Effector memory CD4-positive, alpha-beta T cell (primary cell): Measurements from ENCODE around the gene HEATR1.
"Not testable (repeated sequence)": the region's sequence is repeated elsewhere in the genome, so short reads cannot be mapped to it uniquely, and the experiment has no call there.

ENCODE experiments used
- DNase-seq, 3 donors: peaks; one replicate each; pipeline ENCODE4 v3.0.0-alpha.2; 2020
- H3K27ac ChIP-seq: 2 replicates; pipeline ENCODE4 v1.7.0; 2013; ENCODE audit warnings: mild to moderate bottlenecking, low read length, moderate library complexity; ENCODE audit not compliant: insufficient read depth, poor library complexity, severe bottlenecking
- H3K27me3 ChIP-seq: replicated peaks from 2 replicates; pipeline ENCODE4 v1.7.0; 2013; ENCODE audit warnings: mild to moderate bottlenecking, low read length; ENCODE audit not compliant: insufficient read depth, control insufficient read depth, poor library complexity, severe bottlenecking
- H3K36me3 ChIP-seq: 2 replicates; pipeline ENCODE4 v1.7.0; 2013; ENCODE audit warnings: mild to moderate bottlenecking, low read length, moderate library complexity; ENCODE audit not compliant: control insufficient read depth, insufficient read depth
- H3K4me1 ChIP-seq: 2 replicates; pipeline ENCODE4 v1.7.0; 2013; ENCODE audit warnings: low read length, mild to moderate bottlenecking; ENCODE audit not compliant: control insufficient read depth, insufficient read depth, poor library complexity, severe bottlenecking
- H3K4me3 ChIP-seq: 2 replicates; pipeline ENCODE4 v1.7.0; 2013; ENCODE audit warnings: low read length, low read depth, mild to moderate bottlenecking; ENCODE audit not compliant: insufficient read depth, poor library complexity, severe bottlenecking
- H3K9me3 ChIP-seq: 2 replicates; pipeline ENCODE4 v1.7.0; 2013; ENCODE audit warnings: mild to moderate bottlenecking, low read length, moderate library complexity; ENCODE audit not compliant: control insufficient read depth

The HEATR1 gene

DNA sequence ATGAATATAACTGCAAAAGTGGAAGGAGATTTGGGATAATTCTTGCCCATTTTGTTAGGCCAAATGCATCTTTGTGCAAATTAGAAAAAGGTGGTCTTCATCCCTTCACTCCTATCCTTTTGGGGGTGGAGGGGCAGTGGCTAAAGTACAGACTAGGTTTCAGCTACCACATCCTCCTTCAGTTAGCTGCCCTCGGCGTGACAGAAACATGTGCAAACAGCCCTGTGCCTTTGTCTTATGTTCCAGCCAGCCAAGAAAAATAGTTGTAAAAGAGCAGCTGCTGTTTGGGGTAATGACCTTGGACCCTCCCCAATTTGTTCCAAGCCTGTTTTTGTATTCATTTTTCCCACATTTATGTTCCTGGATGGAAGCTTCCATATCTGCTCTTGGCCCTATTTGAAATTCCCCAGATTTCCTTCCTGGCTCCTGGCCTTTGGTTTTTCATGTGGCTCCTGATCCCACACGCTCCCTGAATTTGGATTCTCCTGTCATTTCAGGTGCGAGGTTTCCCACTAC lies 88.8 kb downstream of the HEATR1 start:
- H3K27ac ChIP-seq: peak overlapping the region; percentile 52
- no peaks in the 10 kb centered on the region for H3K9me3 ChIP-seq
- DNase-seq: no peak
- peaks cover 15% of the 10 kb centered on the region for H3K4me1 ChIP-seq
- H3K27me3 ChIP-seq: no peaks in the 10 kb centered on the region
- no peaks in the 10 kb centered on the region for H3K36me3 ChIP-seq
- no peak overlapping the region for H3K4me3 ChIP-seq

DNA sequence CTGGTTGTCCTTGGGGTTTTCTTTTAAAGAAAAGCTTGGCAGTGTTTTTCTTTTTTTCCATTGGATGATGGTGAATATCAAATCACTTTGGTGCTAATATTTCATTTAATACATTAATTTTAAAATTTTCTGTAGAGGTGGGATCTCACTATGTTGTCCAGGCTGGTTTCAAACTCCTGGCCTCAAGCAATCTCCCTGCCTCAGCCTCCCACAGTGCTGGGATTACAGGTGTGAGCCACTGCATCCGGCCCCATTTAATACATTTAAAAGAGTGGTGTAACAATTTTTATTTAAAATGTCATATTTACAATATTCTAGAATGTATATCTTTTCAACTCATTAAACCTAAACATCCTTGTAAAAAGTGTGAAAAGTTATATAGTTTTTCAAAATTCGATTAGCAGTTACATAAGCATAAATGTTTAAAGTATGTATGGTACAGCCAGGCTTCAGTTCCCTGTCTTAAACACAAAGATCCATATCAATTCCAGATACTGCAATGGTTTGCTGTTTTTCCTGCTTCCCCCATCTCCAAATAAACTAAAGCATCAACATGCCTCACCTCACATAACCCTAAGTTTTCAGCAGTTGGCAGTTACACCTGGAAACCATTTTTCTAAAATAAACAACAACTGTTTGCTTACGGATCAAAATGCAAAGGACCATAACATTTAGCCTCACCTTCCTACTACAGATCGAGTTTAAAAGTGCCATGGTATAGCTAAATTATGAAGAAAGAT lies 89.4 kb downstream of the HEATR1 start:
- no peak overlapping the region for H3K27ac ChIP-seq
- DNase-seq: no peak

DNA sequence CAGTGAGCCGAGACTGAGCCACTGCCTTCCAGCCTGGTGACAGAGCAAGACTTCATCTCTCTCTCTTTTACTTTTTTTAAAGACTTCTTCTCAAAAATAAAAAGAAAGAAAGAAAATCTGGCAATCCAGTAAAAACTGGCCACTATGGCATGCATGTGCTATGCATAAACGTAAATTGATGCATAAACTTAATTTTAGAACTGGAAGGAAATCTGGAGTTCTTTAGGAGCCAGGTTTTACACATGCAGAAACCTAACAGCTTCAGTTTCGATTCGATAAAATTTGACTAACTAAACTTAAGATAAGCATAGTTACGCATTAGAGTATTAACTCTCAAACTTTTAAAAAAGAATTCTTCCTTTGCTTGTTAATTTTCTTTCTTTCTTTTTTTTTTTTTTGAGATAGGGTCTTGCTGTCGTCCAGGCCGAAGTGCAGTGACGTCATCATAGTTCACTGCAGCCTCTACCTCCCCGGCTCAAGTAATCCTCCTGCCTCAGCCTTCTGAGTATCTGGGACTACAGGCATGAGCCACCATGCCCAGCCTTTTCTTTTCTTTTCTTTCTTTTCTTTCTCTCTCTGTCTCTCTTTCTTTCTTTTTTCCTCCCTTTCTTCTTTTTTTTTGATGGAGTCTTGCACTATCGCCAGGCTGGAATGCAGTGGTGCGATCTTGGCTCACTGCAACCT lies 92.4 kb downstream of the HEATR1 start:
- H3K27ac ChIP-seq: no peak overlapping the region

More for the DNA sequence above, 89.4 kb downstream of the HEATR1 start:
- Histone ChIP-seq H3K27me3 (no peaks in the 10 kb centered on the region), H3K9me3 (no peaks in the 10 kb centered on the region), H3K4me3 (no peak overlapping the region), H3K36me3 (no peaks in the 10 kb centered on the region), H3K4me1 (peaks cover 15% of the 10 kb centered on the region)

DNA sequence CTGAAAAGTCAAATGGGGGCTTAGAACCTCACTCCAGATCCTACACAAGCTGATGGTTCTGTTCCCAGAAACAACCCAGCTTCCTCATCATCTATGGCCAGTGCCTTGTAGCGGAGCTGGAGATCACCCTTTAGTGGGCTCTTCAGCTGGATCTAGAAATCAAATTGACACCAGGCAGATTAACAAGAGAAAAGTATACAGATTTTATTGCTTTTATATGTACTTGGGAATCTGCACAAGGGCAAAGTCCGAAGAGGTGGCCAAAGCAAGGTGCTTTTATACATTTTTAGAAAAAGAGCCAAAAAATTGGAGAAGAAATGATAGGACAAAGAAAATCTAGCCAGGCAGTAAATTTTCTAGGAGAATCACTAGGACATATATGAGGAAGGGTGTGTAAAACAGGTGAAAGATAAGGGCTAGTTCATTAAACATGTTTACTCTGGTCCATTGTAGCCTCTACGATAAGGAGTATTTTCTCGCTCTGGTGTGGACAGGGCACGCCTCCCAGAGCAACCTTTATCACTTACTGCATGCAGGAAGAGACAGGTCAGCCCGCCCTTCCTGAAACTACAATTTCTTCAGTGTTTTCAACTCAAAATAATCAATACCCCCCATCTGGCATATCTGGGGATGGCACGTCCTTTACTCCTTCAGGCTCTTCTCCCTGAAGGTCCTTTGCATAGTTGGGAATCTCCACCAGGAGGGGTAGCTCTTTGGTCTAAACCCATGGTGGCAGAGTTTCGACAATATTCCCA lies 94.5 kb downstream of the HEATR1 start:
- Histone ChIP-seq H3K4me3 (no peak overlapping the region), H3K9me3 (no peaks in the 10 kb centered on the region), H3K4me1 (no peaks in the 10 kb centered on the region), H3K27ac (no peak overlapping the region), H3K36me3 (no peaks in the 10 kb centered on the region), H3K27me3 (no peaks in the 10 kb centered on the region)
- DNase-seq: no peak

More for the DNA sequence above, 92.4 kb downstream of the HEATR1 start:
- no peak overlapping the region for H3K4me3 ChIP-seq
- peaks cover 11% of the 10 kb centered on the region for H3K4me1 ChIP-seq
- no peaks in the 10 kb centered on the region for H3K36me3 ChIP-seq
- DNase-seq: no peak
- H3K27me3 ChIP-seq: no peaks in the 10 kb centered on the region
- no peaks in the 10 kb centered on the region for H3K9me3 ChIP-seq

DNA sequence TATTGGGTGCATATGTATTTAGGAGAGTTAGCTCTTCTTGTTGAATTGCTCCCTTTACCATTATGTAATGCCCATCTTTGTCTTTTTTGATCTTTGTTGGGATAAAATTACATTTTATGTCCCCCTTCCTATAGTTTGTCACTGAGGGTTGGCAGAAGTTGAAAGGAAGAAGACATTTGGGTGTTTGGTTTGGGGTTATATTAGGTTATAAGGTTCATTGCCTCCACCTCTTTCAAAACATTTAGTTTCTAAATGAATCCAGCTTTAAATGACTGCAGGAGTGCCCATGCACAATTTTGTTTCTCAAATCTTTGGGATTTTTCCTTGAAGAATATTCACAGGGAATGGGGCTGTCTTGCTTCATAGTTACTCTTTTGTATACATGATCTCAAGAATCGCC lies 95.1 kb downstream of the HEATR1 start:
- Histone ChIP-seq H3K4me3 (no peak overlapping the region), H3K27me3 (no peaks in the 10 kb centered on the region), H3K36me3 (no peaks in the 10 kb centered on the region), H3K9me3 (no peaks in the 10 kb centered on the region), H3K4me1 (no peaks in the 10 kb centered on the region), H3K27ac (no peak overlapping the region)
- DNase-seq: no peak

DNA sequence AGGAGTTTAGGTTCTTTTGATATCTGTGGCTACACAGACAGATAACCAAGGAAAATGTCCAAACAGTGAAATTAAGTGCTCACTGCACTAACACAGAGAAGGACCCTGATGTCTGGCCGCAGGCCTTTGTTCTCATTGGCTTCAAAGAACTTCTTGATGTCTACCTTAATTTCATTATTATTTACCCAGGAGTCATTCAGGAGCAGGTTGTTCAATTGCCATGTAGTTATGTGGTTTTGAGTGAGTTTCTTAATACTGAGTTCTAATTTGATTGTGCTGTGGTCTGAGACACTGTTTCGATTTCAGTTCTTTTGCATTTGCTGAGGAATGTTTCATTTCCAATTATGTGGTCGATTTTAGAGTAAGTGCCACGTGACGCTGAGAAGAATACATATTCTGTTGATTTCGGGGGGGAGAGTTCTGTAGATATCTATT lies 95.7 kb downstream of the HEATR1 start:
- DNase-seq: no peak

DNA sequence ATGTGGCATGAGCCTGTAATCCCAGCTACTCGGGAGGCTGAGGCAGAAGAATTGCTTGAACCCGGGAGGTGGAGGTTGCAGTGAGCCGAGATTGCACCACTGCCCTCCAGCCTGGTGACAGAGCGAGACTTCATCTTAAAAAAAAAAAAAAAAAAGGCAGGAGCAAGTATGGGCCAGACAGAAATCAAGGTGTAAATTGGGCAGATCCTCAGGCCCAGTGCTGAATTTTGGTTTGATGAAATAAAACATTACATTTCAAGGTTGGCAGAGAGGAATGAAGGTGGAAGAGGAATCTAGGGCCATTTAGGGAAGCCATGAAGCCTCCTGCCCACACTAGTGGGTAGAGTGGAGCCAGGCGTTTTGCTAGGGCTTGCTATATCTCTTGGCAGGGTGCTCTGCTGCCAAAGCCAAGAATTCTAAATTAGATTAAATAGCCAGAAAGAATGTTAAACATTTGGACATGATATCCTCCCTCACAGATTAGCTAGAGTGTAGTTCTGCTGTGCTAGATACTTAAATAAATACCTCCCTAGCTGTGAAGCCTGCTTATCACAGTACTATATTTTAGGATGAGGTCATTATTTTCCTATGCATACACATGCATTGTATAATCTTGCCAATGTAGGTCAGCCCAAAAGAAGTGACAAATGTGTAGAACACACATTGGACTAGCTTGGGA lies 97.2 kb downstream of the HEATR1 start:
- H3K4me3 ChIP-seq: no peak overlapping the region
- H3K27me3 ChIP-seq: no peaks in the 10 kb centered on the region
- DNase-seq: no peak

More for the DNA sequence above, 95.7 kb downstream of the HEATR1 start:
- Histone ChIP-seq H3K36me3 (no peaks in the 10 kb centered on the region), H3K4me3 (no peak overlapping the region), H3K9me3 (no peaks in the 10 kb centered on the region), H3K27ac (no peak overlapping the region), H3K4me1 (no peaks in the 10 kb centered on the region), H3K27me3 (no peaks in the 10 kb centered on the region)

DNA sequence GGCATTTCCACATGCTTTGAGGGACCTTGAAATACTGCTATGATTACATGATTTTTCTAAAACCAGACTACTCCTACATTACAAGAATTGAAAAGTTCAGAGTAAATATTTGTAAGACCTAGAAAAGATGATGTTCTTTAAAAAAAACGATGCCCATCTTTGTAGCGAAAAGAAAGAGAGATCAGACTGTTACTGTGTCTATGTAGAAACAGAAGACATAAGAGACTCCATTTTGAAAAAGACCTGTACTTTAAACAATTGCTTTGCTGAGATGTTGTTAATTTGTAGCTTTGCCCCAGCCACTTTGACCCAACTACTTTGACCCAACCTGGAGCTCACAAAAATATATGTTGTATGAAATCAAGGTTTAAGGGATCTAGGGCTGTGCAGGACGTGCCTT lies 100.0 kb downstream of the HEATR1 start:
- not testable (repeated sequence) for H3K4me3 ChIP-seq, H3K27ac ChIP-seq, H3K4me1 ChIP-seq, H3K9me3 ChIP-seq, DNase-seq, H3K27me3 ChIP-seq, H3K36me3 ChIP-seq

More for the DNA sequence above, 97.2 kb downstream of the HEATR1 start:
- Histone ChIP-seq H3K9me3 (no peaks in the 10 kb centered on the region), H3K27ac (no peak overlapping the region), H3K36me3 (no peaks in the 10 kb centered on the region), H3K4me1 (peaks cover 9% of the 10 kb centered on the region)

DNA sequence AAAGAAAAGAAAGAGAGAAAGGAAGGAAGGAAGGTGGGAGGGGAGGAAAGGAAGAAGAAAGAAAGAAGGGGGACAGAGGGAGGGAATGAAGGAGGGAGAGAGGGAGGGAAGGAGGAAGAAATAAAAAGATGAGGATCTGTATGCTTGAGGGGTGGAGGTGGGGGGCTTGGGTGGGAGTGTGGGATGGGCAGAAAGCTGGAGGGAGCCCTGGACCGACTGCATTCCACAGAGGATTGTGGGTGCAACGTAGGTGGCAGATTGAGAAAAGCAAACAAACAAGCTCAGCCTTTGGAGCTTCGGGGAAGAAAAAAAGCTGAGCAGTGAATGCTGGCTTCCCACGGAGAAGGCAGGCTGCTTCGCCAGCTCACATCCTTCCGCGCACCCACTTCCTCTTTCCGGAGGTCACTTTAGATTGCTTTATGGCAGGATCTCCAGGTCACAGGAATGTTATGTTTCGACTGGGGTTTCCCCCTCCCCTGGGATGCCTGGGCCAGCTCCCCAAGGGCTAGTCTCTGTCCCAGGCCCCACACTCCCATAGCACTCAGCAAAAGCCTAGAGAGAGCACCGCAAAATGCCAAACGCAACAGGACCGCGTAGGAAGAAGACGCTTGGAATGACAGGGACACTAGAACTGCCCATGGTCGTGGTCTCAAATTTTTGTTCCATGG lies 101.2 kb downstream of the HEATR1 start:
- Histone ChIP-seq H3K4me1 (peaks cover 9% of the 10 kb centered on the region), H3K36me3 (no peaks in the 10 kb centered on the region), H3K4me3 (peak overlapping the region; percentile 12), H3K9me3 (no peaks in the 10 kb centered on the region), H3K27ac (no peak overlapping the region), H3K27me3 (no peaks in the 10 kb centered on the region)
- DNase-seq: no peak
